ENCODE results near the gene SRD5A1. TPM values are rescaled to one million over a fixed set of nuclear protein-coding genes. Genes with fewer than 3 reads are reported as not detected.

SRD5A1 gene
- total RNA-seq, 1 donor from 2014 or later = 31.3 TPM

GRCh38 chr5:6652025-6652424, 18.8 kb downstream of the SRD5A1 start:
- no peak overlapping the region for H3K27ac Mint-ChIP-seq (ENCODE audit: unreplicated experiment)
- H3K9me3 Mint-ChIP-seq = peaks cover 7% of the 10 kb centered on the region
- H3K4me3 Mint-ChIP-seq = no peak overlapping the region
- H3K36me3 Mint-ChIP-seq (ENCODE audit: low read depth) = peaks cover 29% of the 10 kb centered on the region
- no peak for DNase-seq (ENCODE audit: low read depth, low spot score)
- no peaks in the 10 kb centered on the region for H3K27me3 Mint-ChIP-seq (ENCODE audit: low read depth)
- TF ChIP-seq CTCF (conservative IDR thresholded peaks at IDR 0.05) = no peak
- H3K4me1 Mint-ChIP-seq = no peaks in the 10 kb centered on the region

GRCh38 chr5:6655432-6655831, 22.2 kb downstream of the SRD5A1 start:
- Mint-ChIP-seq H3K27ac (ENCODE audit: unreplicated experiment) (no peak overlapping the region), H3K9me3 (peaks cover 4% of the 10 kb centered on the region), H3K4me1 (no peaks in the 10 kb centered on the region), H3K4me3 (no peak overlapping the region), H3K36me3 (ENCODE audit: low read depth) (peaks cover 26% of the 10 kb centered on the region), H3K27me3 (ENCODE audit: low read depth) (no peaks in the 10 kb centered on the region)
- DNase-seq (ENCODE audit: low read depth, low spot score) = no peak
- no peak for TF ChIP-seq CTCF (conservative IDR thresholded peaks at IDR 0.05)

- no peak for TF ChIP-seq CTCF (conservative IDR thresholded peaks at IDR 0.05)
- Mint-ChIP-seq H3K27me3 (ENCODE audit: low read depth) (no peaks in the 10 kb centered on the region), H3K27ac (ENCODE audit: unreplicated experiment) (no peak overlapping the region), H3K4me1 (no peaks in the 10 kb centered on the region), H3K36me3 (ENCODE audit: low read depth) (peaks cover 26% of the 10 kb centered on the region), H3K9me3 (peaks cover 4% of the 10 kb centered on the region), H3K4me3 (no peak overlapping the region)
- no peak for DNase-seq (ENCODE audit: low read depth, low spot score)
These were observed 23.4 kb downstream of the SRD5A1 start for GRCh38 chr5:6656680-6657079.

GRCh38 chr5:6659941-6660684, 26.9 kb downstream of the SRD5A1 start:
- Mint-ChIP-seq H3K36me3 (ENCODE audit: low read depth) (peaks cover 30% of the 10 kb centered on the region), H3K4me1 (no peaks in the 10 kb centered on the region), H3K9me3 (peaks cover 4% of the 10 kb centered on the region), H3K27ac (ENCODE audit: unreplicated experiment) (no peak overlapping the region), H3K27me3 (ENCODE audit: low read depth) (no peaks in the 10 kb centered on the region), H3K4me3 (no peak overlapping the region)
- DNase-seq (ENCODE audit: low read depth, low spot score) = no peak
- no peak for TF ChIP-seq CTCF (conservative IDR thresholded peaks at IDR 0.05)

- DNase-seq (ENCODE audit: low read depth, low spot score) = no peak
- H3K27me3 Mint-ChIP-seq (ENCODE audit: low read depth) = no peaks in the 10 kb centered on the region
- H3K4me3 Mint-ChIP-seq = no peak overlapping the region
- TF ChIP-seq CTCF (conservative IDR thresholded peaks at IDR 0.05) = no peak
- peaks cover 4% of the 10 kb centered on the region for H3K9me3 Mint-ChIP-seq
- peaks cover 26% of the 10 kb centered on the region for H3K36me3 Mint-ChIP-seq (ENCODE audit: low read depth)
- H3K4me1 Mint-ChIP-seq = no peaks in the 10 kb centered on the region
- H3K27ac Mint-ChIP-seq (ENCODE audit: unreplicated experiment) = no peak overlapping the region
These were observed 27.4 kb downstream of the SRD5A1 start for GRCh38 chr5:6660688-6661087.
